ENCODE results near the gene LRRC31.
A peak's percentile ranks its signal among the peaks of the same experiment; 100 is the strongest.

LRRC31 gene

GRCh38 chr3:169905404-169905803 is 35.7 kb upstream of the LRRC31 start:
- Histone ChIP-seq H3F3A (ENCODE audit: control insufficient read depth, insufficient read depth) (no peaks in the 10 kb centered on the region), H3K79me2 (ENCODE audit: control insufficient read depth, low read length) (no peaks in the 10 kb centered on the region), H3K9me2 (replicated peaks; ENCODE audit: control insufficient read depth, low read length) (no peaks in the 10 kb centered on the region), H3K4me3 (ENCODE audit: low read length) (no peak overlapping the region), H3K9me3 (ENCODE audit: control insufficient read depth, insufficient read depth, low read length) (peaks cover 11% of the 10 kb centered on the region; the same call in 1 of the 2 replicates), H3K27me3 (ENCODE audit: control insufficient read depth, low read length) (no peaks in the 10 kb centered on the region), H3K4me1 (ENCODE audit: control insufficient read depth, low read length) (no peaks in the 10 kb centered on the region), H3K4me2 (ENCODE audit: low read length) (no peak overlapping the region), H3K36me3 (ENCODE audit: control insufficient read depth, low read length) (no peaks in the 10 kb centered on the region), H4K20me1 (ENCODE audit: control insufficient read depth, insufficient read depth, low read depth, low read length) (no peaks in the 10 kb centered on the region), H3K27ac (ENCODE audit: low read depth, low read length) (no peak overlapping the region)
- TF ChIP-seq EZH2phosphoT487 (IDR thresholded peaks at IDR 0.05; ENCODE audit: borderline replicate concordance, low read length) (no peak), CTCF (IDR thresholded peaks at IDR 0.05; ENCODE audit: low read depth, low read length, poor library complexity, severe bottlenecking) (no peak)

GRCh38 chr3:169901453-169901852 is 31.7 kb upstream of the LRRC31 start:
- TF ChIP-seq EZH2phosphoT487 (IDR thresholded peaks at IDR 0.05; ENCODE audit: borderline replicate concordance, low read length) (no peak), CTCF (IDR thresholded peaks at IDR 0.05; ENCODE audit: low read depth, low read length, poor library complexity, severe bottlenecking) (no peak)
- Histone ChIP-seq H3F3A (ENCODE audit: control insufficient read depth, insufficient read depth) (no peaks in the 10 kb centered on the region), H3K36me3 (ENCODE audit: control insufficient read depth, low read length) (no peaks in the 10 kb centered on the region), H3K4me2 (ENCODE audit: low read length) (no peak overlapping the region), H3K9me2 (replicated peaks; ENCODE audit: control insufficient read depth, low read length) (no peaks in the 10 kb centered on the region), H3K27ac (ENCODE audit: low read depth, low read length) (no peak overlapping the region), H3K79me2 (ENCODE audit: control insufficient read depth, low read length) (no peaks in the 10 kb centered on the region), H4K20me1 (ENCODE audit: control insufficient read depth, insufficient read depth, low read depth, low read length) (no peaks in the 10 kb centered on the region), H3K27me3 (ENCODE audit: control insufficient read depth, low read length) (no peaks in the 10 kb centered on the region), H3K4me3 (ENCODE audit: low read length) (no peak overlapping the region), H3K4me1 (ENCODE audit: control insufficient read depth, low read length) (peaks cover 6% of the 10 kb centered on the region; the same call in 1 of the 2 replicates), H3K9me3 (ENCODE audit: control insufficient read depth, insufficient read depth, low read length) (peaks cover 11% of the 10 kb centered on the region; the same call in 1 of the 2 replicates)

- no peaks in the 10 kb centered on the region for H3K79me2 ChIP-seq (ENCODE audit: control insufficient read depth, low read length)
- TF ChIP-seq CTCF (IDR thresholded peaks at IDR 0.05; ENCODE audit: low read depth, low read length, poor library complexity, severe bottlenecking) (no peak), EZH2phosphoT487 (IDR thresholded peaks at IDR 0.05; ENCODE audit: borderline replicate concordance, low read length) (no peak)
- H3F3A ChIP-seq (ENCODE audit: control insufficient read depth, insufficient read depth), result no peaks in the 10 kb centered on the region
- no peaks in the 10 kb centered on the region for H3K9me2 ChIP-seq (replicated peaks; ENCODE audit: control insufficient read depth, low read length)
- peaks cover 6% of the 10 kb centered on the region; the same call in 1 of the 2 replicates for H3K4me1 ChIP-seq (ENCODE audit: control insufficient read depth, low read length)
- H3K27me3 ChIP-seq (ENCODE audit: control insufficient read depth, low read length), result no peaks in the 10 kb centered on the region
- no peak overlapping the region for H3K27ac ChIP-seq (ENCODE audit: low read depth, low read length)
- H3K4me3 ChIP-seq (ENCODE audit: low read length), result no peak overlapping the region
- H4K20me1 ChIP-seq (ENCODE audit: control insufficient read depth, insufficient read depth, low read depth, low read length), result no peaks in the 10 kb centered on the region
- H3K4me2 ChIP-seq (ENCODE audit: low read length), result peak overlapping the region; percentile 22; the same call in 1 of the 2 replicates
- H3K9me3 ChIP-seq (ENCODE audit: control insufficient read depth, insufficient read depth, low read length), result peaks cover 6% of the 10 kb centered on the region; the same call in 1 of the 2 replicates
- no peaks in the 10 kb centered on the region for H3K36me3 ChIP-seq (ENCODE audit: control insufficient read depth, low read length)
These were observed 27.5 kb upstream of the LRRC31 start for GRCh38 chr3:169897284-169897683.

Data from DOHH2 (cell line).